H1 (cell line): Measurements from ENCODE around the gene NT5C. TPM values are rescaled to one million over a fixed set of nuclear protein-coding genes. Genes with fewer than 3 reads are reported as not detected.

ENCODE experiments used
- EZH2 ChIP-seq: fragments of 200-600 bp; sonication (generic); IDR thresholded peaks from 2 replicates; pipeline ENCODE4 v1.7.1; 2012; ENCODE audit warnings: low read depth, mild to moderate bottlenecking, moderate library complexity, low read length, inconsistent platforms; ENCODE audit not compliant: severe bottlenecking
- SIN3A ChIP-seq, 2 experiments: IDR thresholded peaks in 1 of 2; conservative IDR thresholded peaks in 1 of 2; 2 replicates each; pipeline ENCODE4 v1.6.1; 2011 to 2012; ENCODE audit warnings: low read length in 2 of 2, improper control_type of control experiment in 1 of 2, low read depth in 1 of 2, mild to moderate bottlenecking in 1 of 2
- TAF7 ChIP-seq: optimal IDR thresholded peaks from 2 replicates; pipeline ENCODE3; 2011; ENCODE audit warnings: low read depth, mild to moderate bottlenecking, inconsistent platforms, low read length, moderate library complexity, borderline replicate concordance
- TBP ChIP-seq: IDR thresholded peaks from 2 replicates; pipeline ENCODE4 v1.6.1; 2011; ENCODE audit warnings: low read depth, low read length, improper control_type of control experiment
- TEAD4 ChIP-seq: IDR thresholded peaks from 2 replicates; pipeline ENCODE4 v1.6.1; 2012; ENCODE audit warnings: low read depth, low read length, inconsistent platforms, mixed read lengths
- polyA plus RNA-seq, 7 experiments: library from polyadenylated mRNA; depleted of rRNA in 3 of 7; stranded (reverse) in 5 of 7; unstranded in 2 of 7; fragments of >200 nt in 5 of 7; fragments of 200-250 nt in 2 of 7; gene quantifications; 1 replicate in 5 of 7; 2 replicates in 1 of 7; 4 replicates in 1 of 7; pipeline versions ENCODE4 v1.2.1 to v1.2.3, GENCODE V29; 2011 to 2013; ENCODE audit warnings: missing spikeins in 2 of 7, mixed read lengths in 2 of 7
- total RNA-seq: library from RNA; stranded (reverse); fragmentation: NEBNext Ultra II Directional; extraction: Animal tissue kit (Norgen Biotek cat#: 25700); gene quantifications from 2 replicates; pipeline ENCODE4 v1.2.1, GENCODE V29; 2021
- TF ChIP-seq, protein P1 (sequence below): fragments of 300-600 bp; sonication (generic); IDR thresholded peaks from 2 replicates; pipeline ENCODE4 v1.7.1; 2012; ENCODE audit warnings: low read length, moderate library complexity, mild to moderate bottlenecking, inconsistent platforms; ENCODE audit not compliant: insufficient replicate concordance
- TF ChIP-seq, protein P2 (sequence below): IDR thresholded peaks from 2 replicates; pipeline ENCODE4 v1.6.1; 2012; ENCODE audit warnings: inconsistent platforms

The NT5C gene
- total and polyA plus RNA-seq, 2 of the 8 experiments (the other 6 are each of a cell fraction or from before 2014, with no cell fraction given) = 52.1 to 66.4 TPM

DNA sequence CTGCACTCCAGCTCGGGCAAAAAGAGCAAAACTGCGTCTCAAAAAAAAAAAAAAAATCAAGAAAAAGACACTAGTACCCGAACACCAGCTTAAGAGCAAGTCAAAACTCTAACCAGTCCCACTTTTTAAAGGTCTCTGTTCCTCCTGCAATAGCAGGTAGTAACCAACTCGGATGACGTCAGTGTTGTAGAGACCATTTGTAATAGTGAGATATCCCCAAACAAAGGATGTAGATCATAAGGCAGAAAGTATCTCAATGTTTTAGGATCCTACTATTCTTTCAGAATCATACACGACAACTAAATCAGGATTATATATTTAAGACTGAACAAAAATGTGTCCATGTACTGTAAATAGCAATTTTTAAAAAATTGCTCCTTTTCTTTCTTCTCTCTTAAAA lies 20.4 kb upstream of the NT5C start (continued):
- TF ChIP-seq, protein P1, sequence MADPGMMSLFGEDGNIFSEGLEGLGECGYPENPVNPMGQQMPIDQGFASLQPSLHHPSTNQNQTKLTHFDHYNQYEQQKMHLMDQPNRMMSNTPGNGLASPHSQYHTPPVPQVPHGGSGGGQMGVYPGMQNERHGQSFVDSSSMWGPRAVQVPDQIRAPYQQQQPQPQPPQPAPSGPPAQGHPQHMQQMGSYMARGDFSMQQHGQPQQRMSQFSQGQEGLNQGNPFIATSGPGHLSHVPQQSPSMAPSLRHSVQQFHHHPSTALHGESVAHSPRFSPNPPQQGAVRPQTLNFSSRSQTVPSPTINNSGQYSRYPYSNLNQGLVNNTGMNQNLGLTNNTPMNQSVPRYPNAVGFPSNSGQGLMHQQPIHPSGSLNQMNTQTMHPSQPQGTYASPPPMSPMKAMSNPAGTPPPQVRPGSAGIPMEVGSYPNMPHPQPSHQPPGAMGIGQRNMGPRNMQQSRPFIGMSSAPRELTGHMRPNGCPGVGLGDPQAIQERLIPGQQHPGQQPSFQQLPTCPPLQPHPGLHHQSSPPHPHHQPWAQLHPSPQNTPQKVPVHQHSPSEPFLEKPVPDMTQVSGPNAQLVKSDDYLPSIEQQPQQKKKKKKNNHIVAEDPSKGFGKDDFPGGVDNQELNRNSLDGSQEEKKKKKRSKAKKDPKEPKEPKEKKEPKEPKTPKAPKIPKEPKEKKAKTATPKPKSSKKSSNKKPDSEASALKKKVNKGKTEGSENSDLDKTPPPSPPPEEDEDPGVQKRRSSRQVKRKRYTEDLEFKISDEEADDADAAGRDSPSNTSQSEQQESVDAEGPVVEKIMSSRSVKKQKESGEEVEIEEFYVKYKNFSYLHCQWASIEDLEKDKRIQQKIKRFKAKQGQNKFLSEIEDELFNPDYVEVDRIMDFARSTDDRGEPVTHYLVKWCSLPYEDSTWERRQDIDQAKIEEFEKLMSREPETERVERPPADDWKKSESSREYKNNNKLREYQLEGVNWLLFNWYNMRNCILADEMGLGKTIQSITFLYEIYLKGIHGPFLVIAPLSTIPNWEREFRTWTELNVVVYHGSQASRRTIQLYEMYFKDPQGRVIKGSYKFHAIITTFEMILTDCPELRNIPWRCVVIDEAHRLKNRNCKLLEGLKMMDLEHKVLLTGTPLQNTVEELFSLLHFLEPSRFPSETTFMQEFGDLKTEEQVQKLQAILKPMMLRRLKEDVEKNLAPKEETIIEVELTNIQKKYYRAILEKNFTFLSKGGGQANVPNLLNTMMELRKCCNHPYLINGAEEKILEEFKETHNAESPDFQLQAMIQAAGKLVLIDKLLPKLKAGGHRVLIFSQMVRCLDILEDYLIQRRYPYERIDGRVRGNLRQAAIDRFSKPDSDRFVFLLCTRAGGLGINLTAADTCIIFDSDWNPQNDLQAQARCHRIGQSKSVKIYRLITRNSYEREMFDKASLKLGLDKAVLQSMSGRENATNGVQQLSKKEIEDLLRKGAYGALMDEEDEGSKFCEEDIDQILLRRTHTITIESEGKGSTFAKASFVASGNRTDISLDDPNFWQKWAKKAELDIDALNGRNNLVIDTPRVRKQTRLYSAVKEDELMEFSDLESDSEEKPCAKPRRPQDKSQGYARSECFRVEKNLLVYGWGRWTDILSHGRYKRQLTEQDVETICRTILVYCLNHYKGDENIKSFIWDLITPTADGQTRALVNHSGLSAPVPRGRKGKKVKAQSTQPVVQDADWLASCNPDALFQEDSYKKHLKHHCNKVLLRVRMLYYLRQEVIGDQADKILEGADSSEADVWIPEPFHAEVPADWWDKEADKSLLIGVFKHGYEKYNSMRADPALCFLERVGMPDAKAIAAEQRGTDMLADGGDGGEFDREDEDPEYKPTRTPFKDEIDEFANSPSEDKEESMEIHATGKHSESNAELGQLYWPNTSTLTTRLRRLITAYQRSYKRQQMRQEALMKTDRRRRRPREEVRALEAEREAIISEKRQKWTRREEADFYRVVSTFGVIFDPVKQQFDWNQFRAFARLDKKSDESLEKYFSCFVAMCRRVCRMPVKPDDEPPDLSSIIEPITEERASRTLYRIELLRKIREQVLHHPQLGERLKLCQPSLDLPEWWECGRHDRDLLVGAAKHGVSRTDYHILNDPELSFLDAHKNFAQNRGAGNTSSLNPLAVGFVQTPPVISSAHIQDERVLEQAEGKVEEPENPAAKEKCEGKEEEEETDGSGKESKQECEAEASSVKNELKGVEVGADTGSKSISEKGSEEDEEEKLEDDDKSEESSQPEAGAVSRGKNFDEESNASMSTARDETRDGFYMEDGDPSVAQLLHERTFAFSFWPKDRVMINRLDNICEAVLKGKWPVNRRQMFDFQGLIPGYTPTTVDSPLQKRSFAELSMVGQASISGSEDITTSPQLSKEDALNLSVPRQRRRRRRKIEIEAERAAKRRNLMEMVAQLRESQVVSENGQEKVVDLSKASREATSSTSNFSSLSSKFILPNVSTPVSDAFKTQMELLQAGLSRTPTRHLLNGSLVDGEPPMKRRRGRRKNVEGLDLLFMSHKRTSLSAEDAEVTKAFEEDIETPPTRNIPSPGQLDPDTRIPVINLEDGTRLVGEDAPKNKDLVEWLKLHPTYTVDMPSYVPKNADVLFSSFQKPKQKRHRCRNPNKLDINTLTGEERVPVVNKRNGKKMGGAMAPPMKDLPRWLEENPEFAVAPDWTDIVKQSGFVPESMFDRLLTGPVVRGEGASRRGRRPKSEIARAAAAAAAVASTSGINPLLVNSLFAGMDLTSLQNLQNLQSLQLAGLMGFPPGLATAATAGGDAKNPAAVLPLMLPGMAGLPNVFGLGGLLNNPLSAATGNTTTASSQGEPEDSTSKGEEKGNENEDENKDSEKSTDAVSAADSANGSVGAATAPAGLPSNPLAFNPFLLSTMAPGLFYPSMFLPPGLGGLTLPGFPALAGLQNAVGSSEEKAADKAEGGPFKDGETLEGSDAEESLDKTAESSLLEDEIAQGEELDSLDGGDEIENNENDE = no peak
- TF ChIP-seq EZH2 (no peak), TEAD4 (no peak), SIN3A (conservative IDR thresholded peaks at IDR 0.05 in 1 of 2, IDR thresholded peaks at IDR 0.05 in 1 of 2; ENCODE audit: low read depth in 1 of 2, low read length in 2 of 2) (no peak), TBP (no peak), TAF7 (no peak)
- TF ChIP-seq, protein P2, sequence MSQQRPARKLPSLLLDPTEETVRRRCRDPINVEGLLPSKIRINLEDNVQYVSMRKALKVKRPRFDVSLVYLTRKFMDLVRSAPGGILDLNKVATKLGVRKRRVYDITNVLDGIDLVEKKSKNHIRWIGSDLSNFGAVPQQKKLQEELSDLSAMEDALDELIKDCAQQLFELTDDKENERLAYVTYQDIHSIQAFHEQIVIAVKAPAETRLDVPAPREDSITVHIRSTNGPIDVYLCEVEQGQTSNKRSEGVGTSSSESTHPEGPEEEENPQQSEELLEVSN = no peak
